Osteocyte (in vitro differentiated cells): ENCODE measurements around the gene PDK4. TPM values are rescaled to one million over a fixed set of nuclear protein-coding genes. Genes with fewer than 3 reads are reported as not detected.

Experiments used
- DNase-seq: peaks from one replicate; pipeline ENCODE4 v3.0.0; 2021; ENCODE audit warnings: mixed read lengths; ENCODE audit not compliant: unreplicated experiment; ENCODE audit errors: extremely low spot score
- H3K27ac Mint-ChIP-seq: one replicate; pipeline ENCODE4 v1.8.0; 2021; ENCODE audit warnings: mild to moderate bottlenecking, mixed read lengths; ENCODE audit not compliant: unreplicated experiment
- H3K27me3 Mint-ChIP-seq: one replicate; pipeline ENCODE4 v1.8.0; 2021; ENCODE audit warnings: mixed read lengths; ENCODE audit not compliant: unreplicated experiment
- H3K36me3 Mint-ChIP-seq: one replicate; pipeline ENCODE4 v1.8.0; 2021; ENCODE audit warnings: mixed read lengths; ENCODE audit not compliant: unreplicated experiment
- H3K4me1 Mint-ChIP-seq: one replicate; pipeline ENCODE4 v1.8.0; 2021; ENCODE audit warnings: mixed read lengths; ENCODE audit not compliant: unreplicated experiment
- H3K4me3 Mint-ChIP-seq: one replicate; pipeline ENCODE4 v1.8.0; 2021; ENCODE audit warnings: mild to moderate bottlenecking, moderate library complexity, mixed read lengths; ENCODE audit not compliant: unreplicated experiment
- H3K9me3 Mint-ChIP-seq: one replicate; pipeline ENCODE4 v1.8.0; 2021; ENCODE audit warnings: mixed read lengths; ENCODE audit not compliant: unreplicated experiment
- CTCF ChIP-seq: fragments of 200-600 bp; sonication (generic); IDR thresholded peaks from 2 replicates; pipeline ENCODE4 v1.5.0; 2021; ENCODE audit warnings: antibody characterized with exemption, mild to moderate bottlenecking, moderate library complexity
- total RNA-seq: library from RNA; stranded (reverse); gene quantifications from 2 replicates; pipeline ENCODE4 v1.2.1, GENCODE V29; 2021

Gene PDK4
- total RNA-seq, 1 donor from 2014 or later, result 0.56 TPM

- Mint-ChIP-seq H3K27ac (no peak overlapping the region), H3K4me3 (no peak overlapping the region), H3K36me3 (no peaks in the 10 kb centered on the region), H3K27me3 (peaks cover 12% of the 10 kb centered on the region), H3K9me3 (no peaks in the 10 kb centered on the region), H3K4me1 (no peaks in the 10 kb centered on the region)
- no peak for DNase-seq
- no peak for TF ChIP-seq CTCF
Measured at GRCh38 chr7:95630702-95631458, 34.6 kb upstream of the PDK4 start.

GRCh38 chr7:95628831-95629439, 32.6 kb upstream of the PDK4 start:
- no peak for DNase-seq
- Mint-ChIP-seq H3K4me1 (no peaks in the 10 kb centered on the region), H3K27ac (no peak overlapping the region), H3K27me3 (peaks cover 27% of the 10 kb centered on the region), H3K36me3 (no peaks in the 10 kb centered on the region), H3K4me3 (no peak overlapping the region), H3K9me3 (no peaks in the 10 kb centered on the region)
- no peak for TF ChIP-seq CTCF

- no peak for TF ChIP-seq CTCF
- DNase-seq, result no peak
- no peaks in the 10 kb centered on the region for H3K36me3 Mint-ChIP-seq
Measured at GRCh38 chr7:95623788-95624187, 27.5 kb upstream of the PDK4 start.

GRCh38 chr7:95622859-95623258, 26.5 kb upstream of the PDK4 start:
- Mint-ChIP-seq H3K36me3 (no peaks in the 10 kb centered on the region), H3K9me3 (no peaks in the 10 kb centered on the region), H3K27me3 (peaks cover 44% of the 10 kb centered on the region), H3K4me3 (no peak overlapping the region), H3K4me1 (no peaks in the 10 kb centered on the region), H3K27ac (no peak overlapping the region)
- no peak for DNase-seq
- no peak for TF ChIP-seq CTCF

More at GRCh38 chr7:95623788-95624187, 27.5 kb upstream of the PDK4 start:
- H3K27me3 Mint-ChIP-seq, result peaks cover 35% of the 10 kb centered on the region
- H3K4me1 Mint-ChIP-seq, result no peaks in the 10 kb centered on the region
- no peaks in the 10 kb centered on the region for H3K9me3 Mint-ChIP-seq
- H3K4me3 Mint-ChIP-seq, result no peak overlapping the region
- H3K27ac Mint-ChIP-seq, result no peak overlapping the region

- H3K27ac Mint-ChIP-seq, result no peak overlapping the region
- H3K4me3 Mint-ChIP-seq, result no peak overlapping the region
- no peaks in the 10 kb centered on the region for H3K36me3 Mint-ChIP-seq
- no peak for TF ChIP-seq CTCF
- no peaks in the 10 kb centered on the region for H3K4me1 Mint-ChIP-seq
- no peak for DNase-seq
- no peaks in the 10 kb centered on the region for H3K9me3 Mint-ChIP-seq
- H3K27me3 Mint-ChIP-seq, result peaks cover 48% of the 10 kb centered on the region
Measured at GRCh38 chr7:95622001-95622549, 25.8 kb upstream of the PDK4 start.
